Spleen (tissue), 11 donors: ENCODE results near the gene ZNF30. TPM values are rescaled to one million over a fixed set of nuclear protein-coding genes. Genes with fewer than 3 reads are reported as not detected.
A peak's percentile ranks its signal among the peaks of the same experiment; 100 is the strongest.

Experiments used
- DNase-seq: peaks from one replicate; pipeline ENCODE4 v3.0.0-alpha.2; 2020
- H3K27ac ChIP-seq, 8 donors: fragments of 200-600 bp; sonication (generic) in 7 of 8; 1 replicate in 4 of 8; 2 replicates in 4 of 8; pipeline versions ENCODE4 v1.5.0 to v1.8.0; 2016 to 2021; ENCODE audit warnings: inconsistent platforms in 4 of 8, mild to moderate bottlenecking in 4 of 8, moderate library complexity in 1 of 8
- H3K27me3 ChIP-seq, 7 donors: fragments of 200-600 bp; sonication (generic) in 6 of 7; replicated peaks in 1 of 7; 1 replicate in 4 of 7; 2 replicates in 3 of 7; pipeline versions ENCODE4 v1.5.0 to v1.8.0; 2016 to 2021; ENCODE audit warnings: inconsistent platforms in 3 of 7, mild to moderate bottlenecking in 1 of 7
- H3K36me3 ChIP-seq, 6 donors: fragments of 200-600 bp; sonication (generic) in 5 of 6; 1 replicate in 4 of 6; 2 replicates in 2 of 6; pipeline versions ENCODE4 v1.5.0 to v1.8.0; 2016 to 2021; ENCODE audit warnings: inconsistent platforms in 2 of 6
- H3K4me1 ChIP-seq, 6 donors: fragments of 200-600 bp; sonication (generic) in 5 of 6; 1 replicate in 3 of 6; 2 replicates in 3 of 6; pipeline versions ENCODE4 v1.5.0 to v1.8.0; 2016 to 2021; ENCODE audit warnings: inconsistent platforms in 3 of 6
- H3K4me3 ChIP-seq, 8 donors: fragments of 200-600 bp; sonication (generic) in 7 of 8; 1 replicate in 4 of 8; 2 replicates in 4 of 8; pipeline versions ENCODE4 v1.5.0 to v1.8.0; 2016 to 2021; ENCODE audit warnings: inconsistent platforms in 4 of 8, mild to moderate bottlenecking in 4 of 8, moderate library complexity in 2 of 8
- H3K9me3 ChIP-seq, 8 donors: fragments of 200-600 bp; sonication (generic) in 7 of 8; 1 replicate in 4 of 8; 2 replicates in 4 of 8; pipeline versions ENCODE4 v1.5.0 to v1.8.0; 2016 to 2021; ENCODE audit warnings: inconsistent platforms in 4 of 8
- CTCF ChIP-seq, 11 experiments: fragments of 200-600 bp in 7 of 11; fragments of 450-650 bp in 4 of 11; sonication (generic) in 4 of 11; IDR thresholded peaks in 8 of 11; conservative IDR thresholded peaks in 3 of 11; 1 replicate in 7 of 11; 2 replicates in 4 of 11; pipeline versions ENCODE4 v1.4.0 to v1.8.0; 2016 to 2021; ENCODE audit warnings: antibody characterized with exemption in 11 of 11, inconsistent platforms in 4 of 11, mild to moderate bottlenecking in 1 of 11
- POLR2A ChIP-seq, 3 donors: fragments of 450-650 bp; IDR thresholded peaks; one replicate each; pipeline ENCODE4 v1.5.1; 2017; ENCODE audit warnings: antibody characterized with exemption in 3 of 3, mild to moderate bottlenecking in 1 of 3
- POLR2AphosphoS5 ChIP-seq, 3 donors: sonication (generic); formaldehyde crosslinking; IDR thresholded peaks; one replicate each; pipeline ENCODE4 v1.5.1; 2017; ENCODE audit warnings: antibody characterized with exemption in 3 of 3
- WGBS, 5 donors: extraction: QIAGEN DNeasy Blood & Tissue Kit in 3 of 5; methylation state at CpG; one replicate each; pipeline versions ENCODE4 v1.1.5 to v1.1.7; 2013 to 2018; 5-methylcytosine and 5-hydroxymethylcytosine counted together
- intact Hi-C: fragments of 100-400 bp; cut with DNase I; formaldehyde crosslinking; loops from one replicate; pipeline ENCODE4 v1.15.0; 2023; ENCODE audit warnings: low total_unique reads
- polyA plus RNA-seq, 3 donors: library from polyadenylated mRNA; stranded (reverse); fragments of 200-250 nt; gene quantifications; one replicate each; pipeline ENCODE4 v1.2.1, GENCODE V29; 2013
- total RNA-seq, 7 donors: library from RNA; depleted of rRNA in 3 of 7; stranded (reverse); fragments of >200 nt in 3 of 7; fragmentation: NEBNext Ultra II Directional in 4 of 7; extraction: Animal tissue kit (Norgen Biotek cat#: 25700) in 4 of 7; gene quantifications; one replicate each; pipeline versions ENCODE4 v1.1.0 to v1.2.1, GENCODE V29; 2016 to 2021
- donor health status: healthy with polysubstance abuse.
- donor health status: DM: no; HTN: no; CAD: no; lungs with moderate emphysema.
- donor health status: DM: no; HTN: no; CAD: no.
- donor health status: Bipolar disorder and iron deficiency.
- donor health status: healthy.
- donor health status: DM: no; HTN: no; CAD: no.
- donor health status: DM: yes; HTN: yes; CAD: no.

The ZNF30 gene
- total and polyA plus RNA-seq, 10 donors = 2.0 to 23.5 (median 3.3) TPM

- TF ChIP-seq CTCF (IDR thresholded peaks at IDR 0.05 in 8 of 11, conservative IDR thresholded peaks at IDR 0.05 in 3 of 11) (no peak), POLR2AphosphoS5 (IDR thresholded peaks at IDR 0.05) (no peak), POLR2A (IDR thresholded peaks at IDR 0.05) (no peak)
- peak overlapping the region in 6 of 8 donors; percentile 78 to 99 (median 97) for H3K27ac ChIP-seq
- H3K4me1 ChIP-seq = peaks cover 33 to 68% (median 50%) of the 10 kb centered on the region in 6 donors
- no peaks in the 10 kb centered on the region for H3K36me3 ChIP-seq
- no peaks in the 10 kb centered on the region for H3K27me3 ChIP-seq
- intact Hi-C loops = no loop called here
- DNase-seq = peak; percentile 71
- H3K9me3 ChIP-seq = no peaks in the 10 kb centered on the region
- no peak overlapping the region for H3K4me3 ChIP-seq
- 38 to 69% (median 54%) methylated on average over 8 to 9 of the region's 9 CpGs for WGBS, 5 donors
These were observed 67.6 kb downstream of the ZNF30 start for GRCh38 chr19:34994286-34994642.

Other genes starting within 250 kb of the ZNF30 start
- 1 to 10 TPM in 6 of 7 donors, under 1 TPM in 1; 0.50 to 1.9 (median 1.3) TPM for gene SCGB2B2, start 249.7 kb upstream of the ZNF30 start, total RNA-seq
- under 1 TPM in 2 of 3 donors, not detected in 1; 0.13 to 0.28 TPM for gene SCGB2B2, start 249.7 kb upstream of the ZNF30 start, polyA plus RNA-seq
- gene ZNF302, start 249.2 kb upstream of the ZNF30 start, total RNA-seq = 10 to 100 TPM; 24.7 to 36.1 (median 33.0) TPM
- 10 to 100 TPM; 18.9 to 23.2 (median 22.5) TPM for gene ZNF302, start 249.2 kb upstream of the ZNF30 start, polyA plus RNA-seq
- 10 to 100 TPM in 6 of 7 donors, 1 to 10 TPM in 1; 7.9 to 36.5 (median 13.8) TPM for gene ZNF181, start 192.7 kb upstream of the ZNF30 start, total RNA-seq
- gene ZNF181, start 192.7 kb upstream of the ZNF30 start, polyA plus RNA-seq = 10 to 100 TPM in 1 of 3 donors, 1 to 10 TPM in 2; 6.8 to 13.4 (median 7.2) TPM
- gene ZNF599, start 153.7 kb upstream of the ZNF30 start, total RNA-seq = 10 to 100 TPM in 1 of 7 donors, 1 to 10 TPM in 6; 3.3 to 10.5 (median 7.7) TPM
- 1 to 10 TPM; 4.9 to 5.8 (median 4.9) TPM for gene ZNF599, start 153.7 kb upstream of the ZNF30 start, polyA plus RNA-seq
- 10 to 100 TPM; 10.4 to 22.9 (median 16.6) TPM for gene ZNF792, start 37.3 kb downstream of the ZNF30 start, total RNA-seq
- gene ZNF792, start 37.3 kb downstream of the ZNF30 start, polyA plus RNA-seq = 1 to 10 TPM; 1.5 to 3.0 (median 1.6) TPM
- 100 to 1,000 TPM in 5 of 7 donors, 10 to 100 TPM in 2; 80.3 to 177 (median 118) TPM for gene GRAMD1A, start 73.4 kb downstream of the ZNF30 start, total RNA-seq
- 10 to 100 TPM; 30.0 to 63.2 (median 30.4) TPM for gene GRAMD1A, start 73.4 kb downstream of the ZNF30 start, polyA plus RNA-seq
- 10 to 100 TPM; 11.3 to 28.1 (median 16.7) TPM for gene SCN1B, start 103.6 kb downstream of the ZNF30 start, total RNA-seq
- gene SCN1B, start 103.6 kb downstream of the ZNF30 start, polyA plus RNA-seq = 1 to 10 TPM; 3.7 to 7.4 (median 5.9) TPM
- gene HPN, start 114.8 kb downstream of the ZNF30 start, total RNA-seq = 1 to 10 TPM; 1.0 to 4.3 (median 2.4) TPM
- gene HPN, start 114.8 kb downstream of the ZNF30 start, polyA plus RNA-seq = 1 to 10 TPM in 2 of 3 donors, under 1 TPM in 1; 0.86 to 2.4 (median 1.1) TPM
- not detected for gene FXYD3, start 188.9 kb downstream of the ZNF30 start, total RNA-seq
- gene FXYD3, start 188.9 kb downstream of the ZNF30 start, polyA plus RNA-seq = 1 to 10 TPM in 1 of 3 donors, under 1 TPM in 2; 0.33 to 1.5 (median 0.70) TPM
- gene LGI4, start 208.2 kb downstream of the ZNF30 start, total RNA-seq = 1 to 10 TPM in 4 of 7 donors, under 1 TPM in 2, not detected in 1; 0.68 to 2.8 (median 1.1) TPM
- gene LGI4, start 208.2 kb downstream of the ZNF30 start, polyA plus RNA-seq = 1 to 10 TPM; 2.4 to 9.7 (median 2.5) TPM
- 10 to 100 TPM in 3 of 7 donors, 1 to 10 TPM in 2, under 1 TPM in 1, not detected in 1; 0.83 to 18.1 (median 8.0) TPM for gene FXYD1, start 211.9 kb downstream of the ZNF30 start, total RNA-seq
- 10 to 100 TPM in 2 of 3 donors, 1 to 10 TPM in 1; 9.8 to 17.8 (median 16.0) TPM for gene FXYD1, start 211.9 kb downstream of the ZNF30 start, polyA plus RNA-seq
- gene FXYD7, start 216.4 kb downstream of the ZNF30 start, total RNA-seq = 1 to 10 TPM in 6 of 7 donors, not detected in 1; 1.2 to 3.3 (median 2.5) TPM
- 1 to 10 TPM; 1.6 to 4.4 (median 2.3) TPM for gene FXYD7, start 216.4 kb downstream of the ZNF30 start, polyA plus RNA-seq
- 100 to 1,000 TPM; 132 to 215 (median 162) TPM for gene FXYD5, start 227.8 kb downstream of the ZNF30 start, total RNA-seq
- 100 to 1,000 TPM; 188 to 235 (median 213) TPM for gene FXYD5, start 227.8 kb downstream of the ZNF30 start, polyA plus RNA-seq